Bronchial epithelial cell (primary cell): ENCODE results near the gene APCDD1. TPM values are rescaled to one million over a fixed set of nuclear protein-coding genes. Genes with fewer than 3 reads are reported as not detected.

Experiments used
- DNase-seq: peaks from one replicate; pipeline ENCODE4 v3.0.0-alpha.2; 2010; ENCODE audit warnings: low read depth
- FAIRE-seq: peaks from 2 replicates; lab custom pipeline; 2011; peaks lifted over from hg19 to GRCh38; lab: Jason Lieb, UNC
- H3K27me3 ChIP-seq: 2 replicates; pipeline ENCODE4 v1.5.1; 2011; ENCODE audit warnings: low read length; ENCODE audit not compliant: control insufficient read depth, insufficient read depth
- H3K36me3 ChIP-seq: 2 replicates; pipeline ENCODE4 v1.5.1; 2011; ENCODE audit warnings: low read length; ENCODE audit not compliant: control insufficient read depth, insufficient read depth
- H3K4me3 ChIP-seq: 2 replicates; pipeline ENCODE4 v1.5.1; 2011; ENCODE audit warnings: mild to moderate bottlenecking, low read depth, low read length, control low read depth
- CTCF ChIP-seq: IDR thresholded peaks from 2 replicates; pipeline ENCODE4 v1.5.1; 2011; ENCODE audit warnings: mild to moderate bottlenecking, moderate library complexity, low read length, control low read depth, inconsistent platforms; ENCODE audit not compliant: insufficient read depth, severe bottlenecking
- total RNA-seq: library from RNA; depleted of rRNA; stranded (reverse); fragments of >200 nt; gene quantifications from 2 replicates; pipeline ENCODE4 v1.2.1, GENCODE V29; 2014

The APCDD1 gene
- total RNA-seq, 1 donor from 2014 or later: under 0.01 TPM

- Histone ChIP-seq H3K4me3 (no peak overlapping the region), H3K27me3 (peaks cover 4% of the 10 kb centered on the region), H3K36me3 (no peaks in the 10 kb centered on the region)
- FAIRE-seq (no peak), DNase-seq (no peak)
- no peak for TF ChIP-seq CTCF
These were observed 10.9 kb downstream of the APCDD1 start for GRCh38 chr18:10465174-10465939.

- Histone ChIP-seq H3K4me3 (no peak overlapping the region), H3K36me3 (no peaks in the 10 kb centered on the region), H3K27me3 (peaks cover 4% of the 10 kb centered on the region)
- DNase-seq (no peak), FAIRE-seq (no peak)
- no peak for TF ChIP-seq CTCF
These were observed 16.0 kb downstream of the APCDD1 start for GRCh38 chr18:10470429-10470828.

- TF ChIP-seq CTCF: no peak
- H3K36me3 ChIP-seq: no peaks in the 10 kb centered on the region
- H3K27me3 ChIP-seq: peaks cover 4% of the 10 kb centered on the region
- no peak overlapping the region for H3K4me3 ChIP-seq
- DNase-seq: no peak
- no peak for FAIRE-seq
These were observed 17.1 kb downstream of the APCDD1 start for GRCh38 chr18:10471574-10471973.

GRCh38 chr18:10473132-10473531 lies 18.7 kb downstream of the APCDD1 start:
- Histone ChIP-seq H3K4me3 (no peak overlapping the region), H3K27me3 (peaks cover 2% of the 10 kb centered on the region), H3K36me3 (no peaks in the 10 kb centered on the region)
- no peak for TF ChIP-seq CTCF
- DNase-seq (no peak), FAIRE-seq (no peak)

- no peak for FAIRE-seq
- Histone ChIP-seq H3K4me3 (no peak overlapping the region), H3K36me3 (no peaks in the 10 kb centered on the region), H3K27me3 (peaks cover 2% of the 10 kb centered on the region)
- TF ChIP-seq CTCF: no peak
- no peak for DNase-seq
These were observed 19.9 kb downstream of the APCDD1 start for GRCh38 chr18:10474309-10474708.

- no peak for FAIRE-seq
- Histone ChIP-seq H3K27me3 (no peaks in the 10 kb centered on the region), H3K36me3 (no peaks in the 10 kb centered on the region), H3K4me3 (no peak overlapping the region)
- no peak for TF ChIP-seq CTCF
- no peak for DNase-seq
These were observed 20.8 kb downstream of the APCDD1 start for GRCh38 chr18:10475276-10475653.
